GM21576 (cell line): ENCODE measurements around the gene KLHL4.
"Not testable (repeated sequence)": the region's sequence is repeated elsewhere in the genome, so short reads cannot be mapped to it uniquely, and the experiment has no call there.

Experiments used
- ATAC-seq: cut with Tn5 transposase; IDR thresholded peaks from one replicate; pipeline ENCODE4 v1.9.1; 2021; ENCODE audit warnings: mild to moderate bottlenecking, moderate library complexity; ENCODE audit not compliant: unreplicated experiment

The KLHL4 gene

GRCh38 chrX:87661761-87662160 lies 144.2 kb downstream of the KLHL4 start:
- no peak for ATAC-seq

- no peak for ATAC-seq
Measured at GRCh38 chrX:87663421-87663820, 145.8 kb downstream of the KLHL4 start.

GRCh38 chrX:87664381-87664780 lies 146.8 kb downstream of the KLHL4 start:
- no peak for ATAC-seq

GRCh38 chrX:87679849-87680248 lies 162.2 kb downstream of the KLHL4 start:
- no peak for ATAC-seq

- no peak for ATAC-seq
Measured at GRCh38 chrX:87687703-87688102, 170.1 kb downstream of the KLHL4 start.

- ATAC-seq = not testable (repeated sequence)
Measured at GRCh38 chrX:87688113-87688748, 170.6 kb downstream of the KLHL4 start.

GRCh38 chrX:87689218-87689617 lies 171.6 kb downstream of the KLHL4 start:
- not testable (repeated sequence) for ATAC-seq

GRCh38 chrX:87693204-87693603 lies 175.6 kb downstream of the KLHL4 start:
- no peak for ATAC-seq

- ATAC-seq = no peak
Measured at GRCh38 chrX:87697409-87697808, 179.8 kb downstream of the KLHL4 start.

GRCh38 chrX:87702795-87703194 lies 185.2 kb downstream of the KLHL4 start:
- no peak for ATAC-seq

- ATAC-seq = not testable (repeated sequence)
Measured at GRCh38 chrX:87703469-87703868, 185.9 kb downstream of the KLHL4 start.

GRCh38 chrX:87706134-87706533 lies 188.5 kb downstream of the KLHL4 start:
- no peak for ATAC-seq

- no peak for ATAC-seq
Measured at GRCh38 chrX:87710580-87710979, 193.0 kb downstream of the KLHL4 start.
